Activated naive CD4-positive, alpha-beta T cell treated with anti-CD3 and anti-CD28 coated beads, Interleukin-2, amount 50 U/mL, for 24 hours (primary cell): ENCODE results near the gene ASIC2.

Source experiments
- H3K27ac Mint-ChIP-seq: one replicate; pipeline ENCODE4 v1.8.0; 2021; ENCODE audit warnings: mild to moderate bottlenecking, mixed read lengths
- H3K27me3 Mint-ChIP-seq: one replicate; pipeline ENCODE4 v1.8.0; 2021; ENCODE audit warnings: mixed read lengths
- H3K36me3 Mint-ChIP-seq: one replicate; pipeline ENCODE4 v1.8.0; 2021; ENCODE audit warnings: mixed read lengths
- H3K4me1 Mint-ChIP-seq: one replicate; pipeline ENCODE4 v1.8.0; 2021; ENCODE audit warnings: mixed read lengths
- H3K4me3 Mint-ChIP-seq: one replicate; pipeline ENCODE4 v1.8.0; 2021; ENCODE audit warnings: mild to moderate bottlenecking, mixed read lengths
- H3K9me3 Mint-ChIP-seq: one replicate; pipeline ENCODE4 v1.8.0; 2021; ENCODE audit warnings: mixed read lengths

ASIC2 gene

GRCh38 chr17:33297643-33298042 is 4.5 kb upstream of the ASIC2 start:
- Mint-ChIP-seq H3K4me1 (peaks cover 3% of the 10 kb centered on the region), H3K27ac (no peak overlapping the region), H3K27me3 (peaks cover 23% of the 10 kb centered on the region), H3K9me3 (peaks cover 5% of the 10 kb centered on the region), H3K36me3 (no peaks in the 10 kb centered on the region), H3K4me3 (no peak overlapping the region)

GRCh38 chr17:33294994-33295393 is 1.9 kb upstream of the ASIC2 start:
- Mint-ChIP-seq H3K4me1 (peaks cover 8% of the 10 kb centered on the region), H3K9me3 (no peaks in the 10 kb centered on the region), H3K36me3 (no peaks in the 10 kb centered on the region), H3K27ac (no peak overlapping the region), H3K4me3 (no peak overlapping the region), H3K27me3 (peaks cover 24% of the 10 kb centered on the region)

GRCh38 chr17:33292201-33292980 is 704 bp downstream of the ASIC2 start:
- Mint-ChIP-seq H3K36me3 (no peaks in the 10 kb centered on the region), H3K27me3 (peaks cover 30% of the 10 kb centered on the region), H3K4me3 (no peak overlapping the region), H3K9me3 (no peaks in the 10 kb centered on the region), H3K27ac (no peak overlapping the region), H3K4me1 (peaks cover 8% of the 10 kb centered on the region)

GRCh38 chr17:33291248-33292200 is 1.6 kb downstream of the ASIC2 start:
- Mint-ChIP-seq H3K27ac (no peak overlapping the region), H3K4me1 (peaks cover 8% of the 10 kb centered on the region), H3K27me3 (peaks cover 30% of the 10 kb centered on the region), H3K9me3 (no peaks in the 10 kb centered on the region), H3K36me3 (no peaks in the 10 kb centered on the region), H3K4me3 (no peak overlapping the region)

- Mint-ChIP-seq H3K9me3 (no peaks in the 10 kb centered on the region), H3K36me3 (no peaks in the 10 kb centered on the region), H3K27ac (no peak overlapping the region), H3K4me1 (peaks cover 8% of the 10 kb centered on the region), H3K27me3 (peaks cover 32% of the 10 kb centered on the region), H3K4me3 (no peak overlapping the region)
Observed at GRCh38 chr17:33290253-33290652, 2.8 kb downstream of the ASIC2 start.

GRCh38 chr17:33288954-33289353 is 4.1 kb downstream of the ASIC2 start:
- H3K4me3 Mint-ChIP-seq = no peak overlapping the region
- no peak overlapping the region for H3K27ac Mint-ChIP-seq
- no peaks in the 10 kb centered on the region for H3K9me3 Mint-ChIP-seq
- H3K36me3 Mint-ChIP-seq = no peaks in the 10 kb centered on the region
- H3K27me3 Mint-ChIP-seq = peaks cover 25% of the 10 kb centered on the region
- H3K4me1 Mint-ChIP-seq = peaks cover 8% of the 10 kb centered on the region

GRCh38 chr17:33287096-33287725 is 5.9 kb downstream of the ASIC2 start:
- peaks cover 20% of the 10 kb centered on the region for H3K27me3 Mint-ChIP-seq
- no peaks in the 10 kb centered on the region for H3K36me3 Mint-ChIP-seq
- H3K27ac Mint-ChIP-seq = no peak overlapping the region
- H3K4me3 Mint-ChIP-seq = no peak overlapping the region
- H3K4me1 Mint-ChIP-seq = peaks cover 8% of the 10 kb centered on the region
- no peaks in the 10 kb centered on the region for H3K9me3 Mint-ChIP-seq

GRCh38 chr17:33285413-33285812 is 7.7 kb downstream of the ASIC2 start:
- Mint-ChIP-seq H3K36me3 (no peaks in the 10 kb centered on the region), H3K4me1 (no peaks in the 10 kb centered on the region), H3K9me3 (no peaks in the 10 kb centered on the region), H3K4me3 (no peak overlapping the region), H3K27ac (no peak overlapping the region), H3K27me3 (peaks cover 16% of the 10 kb centered on the region)

GRCh38 chr17:33284022-33284421 is 9.1 kb downstream of the ASIC2 start:
- Mint-ChIP-seq H3K27ac (no peak overlapping the region), H3K4me1 (no peaks in the 10 kb centered on the region), H3K36me3 (no peaks in the 10 kb centered on the region), H3K9me3 (no peaks in the 10 kb centered on the region), H3K4me3 (no peak overlapping the region), H3K27me3 (peaks cover 11% of the 10 kb centered on the region)

GRCh38 chr17:33280162-33280943 is 12.7 kb downstream of the ASIC2 start:
- Mint-ChIP-seq H3K36me3 (no peaks in the 10 kb centered on the region), H3K4me3 (no peak overlapping the region), H3K27ac (no peak overlapping the region), H3K27me3 (peaks cover 14% of the 10 kb centered on the region), H3K9me3 (no peaks in the 10 kb centered on the region), H3K4me1 (no peaks in the 10 kb centered on the region)

DNA sequence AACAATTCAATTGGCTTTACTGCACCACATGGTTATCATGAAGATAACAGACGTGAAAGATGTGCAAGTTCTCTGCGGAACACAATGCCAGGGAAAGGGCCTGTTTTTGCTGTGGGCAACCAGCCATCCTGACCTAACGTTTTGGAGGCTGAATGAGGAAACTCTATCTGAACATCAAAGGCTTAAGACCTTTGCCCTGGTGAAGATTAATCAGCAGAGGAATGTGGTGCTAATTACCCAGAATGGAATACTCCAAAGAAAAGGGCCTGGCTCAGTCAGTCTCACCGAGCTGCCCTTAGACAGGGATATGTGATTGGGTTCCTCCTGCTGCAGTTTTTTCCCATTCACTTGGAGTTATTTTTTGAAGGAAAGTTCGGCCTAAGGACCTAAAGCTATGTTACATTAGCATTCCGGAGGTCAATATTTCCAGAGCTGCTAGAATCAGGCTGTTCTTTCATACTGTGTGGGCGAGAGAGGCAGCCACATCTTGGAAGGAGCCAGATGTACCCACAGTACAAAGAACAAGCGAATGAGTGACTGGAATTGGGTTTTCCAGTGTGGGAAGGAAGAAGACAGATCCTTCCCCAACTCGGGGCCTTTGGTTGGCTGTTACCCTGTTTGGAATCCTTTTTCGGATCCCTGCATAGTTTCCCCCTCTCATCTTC is 15.5 kb downstream of the ASIC2 start:
- no peaks in the 10 kb centered on the region for H3K36me3 Mint-ChIP-seq
- peaks cover 9% of the 10 kb centered on the region for H3K27me3 Mint-ChIP-seq
- no peak overlapping the region for H3K4me3 Mint-ChIP-seq
- no peak overlapping the region for H3K27ac Mint-ChIP-seq
- H3K9me3 Mint-ChIP-seq = no peaks in the 10 kb centered on the region
- no peaks in the 10 kb centered on the region for H3K4me1 Mint-ChIP-seq

DNA sequence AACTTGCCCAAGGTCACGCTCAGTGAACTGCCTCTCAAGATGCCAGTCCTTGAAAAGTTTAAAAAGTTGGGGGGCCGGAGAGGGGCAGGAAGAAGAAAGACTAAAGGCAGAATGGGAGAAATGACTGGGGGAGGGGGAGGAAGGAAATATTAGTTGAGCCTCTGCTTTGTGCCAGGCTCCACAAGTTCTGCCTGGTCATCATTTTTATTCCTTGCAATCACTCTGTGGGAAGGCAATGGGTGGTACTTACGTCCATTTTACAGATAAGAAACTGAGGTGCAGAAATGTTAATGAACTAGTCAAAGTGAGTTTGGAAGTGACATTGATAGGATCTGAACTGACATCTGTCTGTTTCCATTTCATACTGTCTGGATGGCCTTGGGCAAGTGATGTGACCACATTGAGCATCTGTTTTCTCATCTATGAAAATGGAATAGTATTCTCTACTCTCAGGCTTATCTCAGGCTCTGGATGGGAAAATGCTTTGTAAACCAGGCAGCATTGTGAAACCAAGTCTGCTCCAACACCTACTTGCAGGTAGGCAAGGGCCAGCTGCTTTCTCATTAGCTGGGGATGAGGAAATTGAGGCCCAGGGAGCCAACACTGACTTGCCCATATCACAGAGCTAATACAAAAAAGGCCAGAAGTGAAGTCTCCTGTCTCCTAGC is 19.2 kb downstream of the ASIC2 start:
- H3K36me3 Mint-ChIP-seq = no peaks in the 10 kb centered on the region
- H3K27ac Mint-ChIP-seq = no peak overlapping the region
- no peaks in the 10 kb centered on the region for H3K4me1 Mint-ChIP-seq
- H3K4me3 Mint-ChIP-seq = no peak overlapping the region
- no peaks in the 10 kb centered on the region for H3K9me3 Mint-ChIP-seq
- H3K27me3 Mint-ChIP-seq = peaks cover 6% of the 10 kb centered on the region

DNA sequence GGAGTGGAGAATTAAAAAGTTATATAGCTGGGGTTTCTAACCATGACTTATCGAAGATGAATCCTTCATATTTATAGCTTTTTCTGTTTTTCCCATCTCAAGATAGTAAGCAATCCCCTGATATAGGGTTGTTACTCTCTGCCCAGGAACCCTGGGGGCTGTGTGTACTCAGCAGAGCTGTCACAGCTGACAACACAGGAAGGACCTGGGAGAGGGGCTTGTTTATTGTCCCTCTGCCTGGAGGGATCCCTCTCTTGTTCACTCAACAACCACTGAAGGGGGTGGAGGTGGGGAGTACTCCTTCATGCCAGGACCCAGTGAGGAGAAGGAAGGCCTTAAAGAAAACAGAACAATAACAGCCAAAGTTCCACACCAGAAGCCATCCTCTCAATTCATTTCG is 19.8 kb downstream of the ASIC2 start:
- Mint-ChIP-seq H3K36me3 (no peaks in the 10 kb centered on the region), H3K4me3 (no peak overlapping the region), H3K27me3 (peaks cover 2% of the 10 kb centered on the region), H3K9me3 (no peaks in the 10 kb centered on the region), H3K4me1 (no peaks in the 10 kb centered on the region), H3K27ac (no peak overlapping the region)

DNA sequence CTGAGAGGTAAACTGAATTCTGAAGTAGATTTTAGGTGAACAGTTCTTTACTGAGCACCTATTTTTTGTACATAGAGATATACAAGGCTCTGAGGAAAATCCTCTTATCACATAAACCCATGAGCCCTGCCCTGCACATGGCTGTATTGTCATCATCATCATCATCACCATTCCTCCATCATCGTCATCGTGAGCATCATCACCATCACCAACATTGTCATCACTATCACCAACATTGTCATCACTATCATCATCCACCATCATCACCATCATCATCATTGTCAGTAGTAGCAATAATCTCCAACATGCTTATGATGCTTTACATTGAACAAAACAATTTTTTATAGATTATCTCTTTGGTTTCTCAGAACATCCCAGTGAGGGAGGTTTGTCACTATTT is 20.7 kb downstream of the ASIC2 start:
- Mint-ChIP-seq H3K36me3 (no peaks in the 10 kb centered on the region), H3K4me1 (no peaks in the 10 kb centered on the region), H3K27me3 (peaks cover 1% of the 10 kb centered on the region), H3K27ac (no peak overlapping the region), H3K4me3 (no peak overlapping the region), H3K9me3 (no peaks in the 10 kb centered on the region)
